IMR-90 (cell line): ENCODE data around the gene THSD8. TPM values are rescaled to one million over a fixed set of nuclear protein-coding genes. Genes with fewer than 3 reads are reported as not detected.

Experiments
- ATAC-seq: fragments of 200-7000 bp; cut with Tn5 transposase; 2 replicates; pipeline ENCODE4 v1.9.1; 2020; ENCODE audit warnings: low read depth, mild to moderate bottlenecking, moderate library complexity
- BruUV-seq: library from RNA; stranded (reverse); fragments of 400-500 nt; replicated peaks from 2 replicates; lab custom pipeline; 2021; lab: Mats Ljungman, UMichigan
- CTCF ChIA-PET: fragments of 300-600 bp; formaldehyde crosslinking; extraction: SDS; loops from one replicate; lab custom pipeline; 2021; ENCODE audit warnings: antibody characterized with exemption; lab: Yijun Ruan, JAX
- POLR2A ChIA-PET: fragments of 300-600 bp; sonication (Branson Sonifier 250); formaldehyde crosslinking; loops from one replicate; lab custom pipeline; 2022; ENCODE audit warnings: antibody characterized with exemption; ENCODE audit not compliant: unreplicated experiment; lab: Charles Lee
- DNase-seq: peaks from one replicate; pipeline ENCODE4 v3.0.0; 2013
- H2AFZ ChIP-seq: replicated peaks from 2 replicates; pipeline ENCODE3; 2013; ENCODE audit warnings: low read length, mild to moderate bottlenecking; ENCODE audit not compliant: poor library complexity
- H2AK5ac ChIP-seq: 2 replicates; pipeline ENCODE4 v1.6.1; 2013; ENCODE audit warnings: low read depth, low read length, inconsistent platforms
- H2AK9ac ChIP-seq: replicated peaks from 2 replicates; pipeline ENCODE3; 2013; ENCODE audit warnings: mild to moderate bottlenecking, low read depth, low read length, moderate library complexity; ENCODE audit not compliant: poor library complexity
- H2BK120ac ChIP-seq: 2 replicates; pipeline ENCODE4 v1.6.1; 2013; ENCODE audit warnings: low read depth, low read length, inconsistent platforms
- H2BK15ac ChIP-seq: 3 replicates; pipeline ENCODE4 v1.6.1; 2013; ENCODE audit warnings: low read depth, low read length, inconsistent platforms
- H2BK20ac ChIP-seq: 2 replicates; pipeline ENCODE4 v1.6.1; 2013; ENCODE audit warnings: low read depth, mild to moderate bottlenecking, inconsistent platforms, low read length, moderate library complexity
- H2BK5ac ChIP-seq: 2 replicates; pipeline ENCODE4 v1.6.1; 2013; ENCODE audit warnings: mild to moderate bottlenecking, low read depth, low read length, inconsistent platforms; ENCODE audit not compliant: poor library complexity, severe bottlenecking
- H3K14ac ChIP-seq: replicated peaks from 2 replicates; pipeline ENCODE4 v1.6.1; 2013; ENCODE audit warnings: low read depth, low read length, inconsistent platforms
- H3K18ac ChIP-seq: 2 replicates; pipeline ENCODE4 v1.6.1; 2013; ENCODE audit warnings: low read depth, low read length, control low read depth
- H3K23ac ChIP-seq: 2 replicates; pipeline ENCODE4 v1.6.1; 2013; ENCODE audit warnings: low read depth, low read length, inconsistent platforms
- H3K27ac ChIP-seq: 2 replicates; pipeline ENCODE4 v1.5.1; 2013; ENCODE audit warnings: mild to moderate bottlenecking, control low read depth, low read length; ENCODE audit not compliant: insufficient read depth
- H3K27me3 ChIP-seq: 2 replicates; pipeline ENCODE4 v1.6.1; 2013; ENCODE audit warnings: low read length; ENCODE audit not compliant: control insufficient read depth, insufficient read depth
- H3K36me3 ChIP-seq: 2 replicates; pipeline ENCODE4 v1.6.1; 2013; ENCODE audit warnings: low read length, mixed read lengths; ENCODE audit not compliant: control insufficient read depth, insufficient read depth
- H3K4ac ChIP-seq: 2 replicates; pipeline ENCODE4 v1.6.1; 2013; ENCODE audit warnings: low read depth, low read length, inconsistent platforms
- H3K4me1 ChIP-seq: 2 replicates; pipeline ENCODE4 v1.6.1; 2013; ENCODE audit warnings: low read length, mixed read lengths; ENCODE audit not compliant: control insufficient read depth, insufficient read depth
- H3K4me2 ChIP-seq: 2 replicates; pipeline ENCODE4 v1.6.1; 2013; ENCODE audit warnings: low read depth, mild to moderate bottlenecking, control low read depth, low read length, moderate library complexity
- H3K4me3 ChIP-seq: 2 replicates; pipeline ENCODE4 v1.5.1; 2013; ENCODE audit warnings: low read depth, mild to moderate bottlenecking, control low read depth, low read length, moderate library complexity; ENCODE audit not compliant: insufficient read depth
- H3K56ac ChIP-seq: 2 replicates; pipeline ENCODE4 v1.6.1; 2013; ENCODE audit warnings: low read length, inconsistent platforms; ENCODE audit not compliant: insufficient read depth; ENCODE audit errors: extremely low read depth
- H3K79me1 ChIP-seq, 2 experiments: 2 replicates each; pipeline ENCODE4 v1.6.1; 2013; ENCODE audit warnings: low read length in 2 of 2, inconsistent platforms in 1 of 2, low read depth in 1 of 2
- H3K9ac ChIP-seq: 2 replicates; pipeline ENCODE4 v1.6.1; 2013; ENCODE audit warnings: low read depth, low read length, control low read depth
- H3K9me1 ChIP-seq: 2 replicates; pipeline ENCODE4 v1.6.1; 2013; ENCODE audit warnings: low read length, inconsistent platforms; ENCODE audit not compliant: insufficient read depth
- H3K9me3 ChIP-seq: 2 replicates; pipeline ENCODE4 v1.6.1; 2013; ENCODE audit warnings: low read length; ENCODE audit not compliant: control insufficient read depth, insufficient read depth
- H4K20me1 ChIP-seq: 2 replicates; pipeline ENCODE4 v1.6.1; 2013; ENCODE audit warnings: low read length, inconsistent platforms; ENCODE audit not compliant: insufficient read depth
- H4K5ac ChIP-seq: 2 replicates; pipeline ENCODE4 v1.6.1; 2013; ENCODE audit warnings: mild to moderate bottlenecking, low read depth, low read length, control low read depth
- H4K8ac ChIP-seq, 2 experiments: 2 replicates each; pipeline ENCODE4 v1.6.1; 2013; ENCODE audit warnings: low read depth in 2 of 2, low read length in 2 of 2, control low read depth in 1 of 2, inconsistent platforms in 1 of 2
- H4K91ac ChIP-seq: 2 replicates; pipeline ENCODE4 v1.6.1; 2013; ENCODE audit warnings: low read depth, low read length, inconsistent platforms; ENCODE audit not compliant: insufficient read depth
- BHLHE40 ChIP-seq: fragments of 150-350 bp; IDR thresholded peaks from 2 replicates; pipeline ENCODE4 v1.6.1; 2016; ENCODE audit warnings: mild to moderate bottlenecking, low read depth, low read length
- CTCF ChIP-seq: conservative IDR thresholded peaks from 2 replicates; pipeline ENCODE4 v1.5.1; 2012; ENCODE audit warnings: mild to moderate bottlenecking, low read depth, low read length, improper control_type of control experiment
- MAFK ChIP-seq: IDR thresholded peaks from 2 replicates; pipeline ENCODE4 v1.6.1; 2012; ENCODE audit warnings: low read depth, low read length, improper control_type of control experiment
- MAZ ChIP-seq: IDR thresholded peaks from 2 replicates; pipeline ENCODE4 v1.6.1; 2012; ENCODE audit warnings: low read depth, mild to moderate bottlenecking, low read length, improper control_type of control experiment, moderate library complexity, borderline replicate concordance
- NFE2L2 ChIP-seq: fragments of 150-350 bp; IDR thresholded peaks from 2 replicates; pipeline ENCODE4 v1.6.1; 2016; ENCODE audit warnings: low read depth, mild to moderate bottlenecking, low read length
- POLR2A ChIP-seq: IDR thresholded peaks from 2 replicates; pipeline ENCODE4 v1.6.1; 2012; ENCODE audit warnings: mild to moderate bottlenecking, low read depth, low read length
- RAD21 ChIP-seq: IDR thresholded peaks from 2 replicates; pipeline ENCODE4 v1.6.1; 2012; ENCODE audit warnings: low read length, improper control_type of control experiment
- SMC3 ChIP-seq: fragments of 150-350 bp; IDR thresholded peaks from 2 replicates; pipeline ENCODE4 v1.6.1; 2016; ENCODE audit warnings: low read depth, mild to moderate bottlenecking, antibody characterized with exemption, low read length, moderate library complexity
- USF2 ChIP-seq: fragments of 150-350 bp; IDR thresholded peaks from 2 replicates; pipeline ENCODE4 v1.6.1; 2017; ENCODE audit warnings: mild to moderate bottlenecking, antibody characterized with exemption, low read length, low read depth
- WGBS, 2 experiments: methylation state at CpG; one replicate each; pipeline versions ENCODE4 v1.1.5 to v1.1.7; 2013; ENCODE audit warnings: missing lambda C conversion rate in 2 of 2; ENCODE audit not compliant: insufficient read length in 1 of 2; ENCODE audit errors: extremely low coverage in 2 of 2; 5-methylcytosine and 5-hydroxymethylcytosine counted together
- dilution Hi-C: fragments of 300-500 bp; cut with HindIII; formaldehyde crosslinking; loops from one replicate; pipeline ENCODE4 v1.14.3; 2018; ENCODE audit warnings: low sequenced_read_pairs; ENCODE audit not compliant: unreplicated experiment
- in situ Hi-C: fragments of 300-500 bp; cut with MboI; formaldehyde crosslinking; loops from 3 replicates; pipeline ENCODE4 v1.14.3; 2019; ENCODE audit warnings: low sequenced_read_pairs, inconsistent platforms, mixed read lengths
- intact Hi-C: fragments of 100-400 bp; cut with micrococcal nuclease; formaldehyde crosslinking; loops from 2 replicates; pipeline ENCODE4 v1.10.0; 2022
- polyA plus RNA-seq, 3 experiments: library from polyadenylated mRNA; depleted of rRNA; stranded (reverse); fragments of >200 nt; gene quantifications; 2 replicates each; pipeline ENCODE4 v1.2.3, GENCODE V29; 2012; ENCODE audit warnings: low replicate concordance in 1 of 3
- total RNA-seq: library from RNA; depleted of rRNA; stranded (reverse); fragments of >200 nt; gene quantifications from 2 replicates; pipeline ENCODE4 v1.2.3, GENCODE V29; 2012

The THSD8 gene
- total and polyA plus RNA-seq, 2 of the 4 experiments (the other 2 are of a cell fraction): 0.68 TPM; not detected in 1

GRCh38 chr19:12838182-12838885 is 36.5 kb downstream of the THSD8 start, which contains the start of gene MAST1:
Gene MAST1 (plus strand): TSS chr19:12838515. CDS start chr19:12838573, 58 bp downstream.
- peaks cover 71% of the 10 kb centered on the region for H3K27me3 ChIP-seq
- H2AK9ac ChIP-seq: peak within 1 kb of the TSS; percentile 81
- DNase-seq (no peak), ATAC-seq (peak; percentile 67)
- H3K9ac ChIP-seq: no peak within 1 kb of the TSS
- peaks cover 4% of the 10 kb centered on the region; the same call in 1 of the 2 replicates for H3K4me1 ChIP-seq
- 1% methylated on average over 18 of the region's 69 CpGs; no CpG with 5 or more reads in 1 of the 2 experiments for WGBS, 2 experiments
- H3K9me3 ChIP-seq: no peaks in the 10 kb centered on the region; the same call in 1 of the 2 replicates
- no peak within 1 kb of the TSS for H2BK20ac ChIP-seq
- CTCF ChIA-PET: interaction anchor here (0.6 kb wide), 1 partner anchor 81 kb away, joined by 4 read pairs; no protein-coding TSS in a partner anchor
- H3K79me1 ChIP-seq: no peaks in the 10 kb centered on the region
- no peaks in the 10 kb centered on the region for H3K36me3 ChIP-seq
- H2BK15ac ChIP-seq: no peak within 1 kb of the TSS
- H3K23ac ChIP-seq: peak within 1 kb of the TSS; percentile 5; the same call in 1 of the 2 replicates
- no peak within 1 kb of the TSS for H2AK5ac ChIP-seq
- H2AFZ ChIP-seq: peak within 1 kb of the TSS; percentile 81
- intact Hi-C loops: no loop called here
- H2BK5ac ChIP-seq: no peak within 1 kb of the TSS
- no peak within 1 kb of the TSS for H3K56ac ChIP-seq
- no peak within 1 kb of the TSS for H3K14ac ChIP-seq
- no peak within 1 kb of the TSS for H3K27ac ChIP-seq
- H4K8ac ChIP-seq: no peak within 1 kb of the TSS
- H3K4ac ChIP-seq: no peak within 1 kb of the TSS
- dilution Hi-C loops: no loop called here
- TF ChIP-seq NFE2L2 (no peak), USF2 (no peak), BHLHE40 (no peak), POLR2A (no peak), SMC3 (peak; percentile 20; the same call in 1 of the 2 replicates), MAZ (peak; percentile 80), RAD21 (peak; percentile 28; the same call in 1 of the 2 replicates), MAFK (no peak), CTCF (peak; percentile 59)
- no peak within 1 kb of the TSS for H4K91ac ChIP-seq
- no peak within 1 kb of the TSS for H4K5ac ChIP-seq
- H3K4me3 ChIP-seq: peak within 1 kb of the TSS; percentile 34
- H3K9me1 ChIP-seq: peaks cover 8% of the 10 kb centered on the region; the same call in 1 of the 2 replicates
- no TSS peak for BruUV-seq
- peaks cover 11% of the 10 kb centered on the region for H4K20me1 ChIP-seq
- H2BK120ac ChIP-seq: no peak within 1 kb of the TSS
- H3K18ac ChIP-seq: no peak within 1 kb of the TSS
- H3K4me2 ChIP-seq: peak within 1 kb of the TSS; percentile 71
- POLR2A ChIA-PET: no interaction called here
- in situ Hi-C loops: loop anchor here (5.0 kb wide), 1 partner anchor 66 kb away; no protein-coding TSS in a partner anchor
